NCI-H1105 treated with DMSO at 0.1 percent for 48 hours (cell line): Measurements from ENCODE around the gene ITIH4.

Experiments
- DNase-seq: peaks from one replicate; lab custom pipeline; 2025; lab: John Stamatoyannopoulos, UW

The ITIH4 gene

GRCh38 chr3:52831500-52832301 lies 1.2 kb upstream of the ITIH4 start:
- peak; percentile 26 for DNase-seq

DNA sequence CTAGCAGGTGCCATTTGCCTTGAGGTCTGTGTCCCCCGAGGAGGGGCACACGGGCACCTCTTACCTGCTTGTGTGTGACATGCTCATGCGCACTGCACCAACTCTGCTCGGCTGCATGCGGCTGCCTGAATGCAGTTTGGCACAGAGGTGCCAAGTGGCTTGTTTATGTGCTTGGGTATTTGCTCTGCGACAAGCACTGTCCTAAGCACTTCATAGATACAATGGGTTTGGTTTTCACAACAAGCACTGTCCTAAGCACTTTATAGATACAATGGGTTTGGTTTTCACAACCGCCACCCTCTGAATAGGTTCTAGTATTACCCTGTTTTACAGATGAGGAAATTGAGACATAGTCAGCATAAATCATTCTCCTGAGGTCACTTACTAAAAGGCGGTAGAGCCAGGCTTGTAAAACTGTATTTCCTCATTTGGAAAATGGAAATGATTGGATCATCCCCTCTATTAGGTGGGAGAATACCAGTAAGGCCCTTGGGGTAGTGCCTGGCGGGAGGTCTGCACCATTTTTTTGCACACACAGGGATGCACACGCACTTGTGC lies 487 bp downstream of the ITIH4 start:
- no peak for DNase-seq

DNA sequence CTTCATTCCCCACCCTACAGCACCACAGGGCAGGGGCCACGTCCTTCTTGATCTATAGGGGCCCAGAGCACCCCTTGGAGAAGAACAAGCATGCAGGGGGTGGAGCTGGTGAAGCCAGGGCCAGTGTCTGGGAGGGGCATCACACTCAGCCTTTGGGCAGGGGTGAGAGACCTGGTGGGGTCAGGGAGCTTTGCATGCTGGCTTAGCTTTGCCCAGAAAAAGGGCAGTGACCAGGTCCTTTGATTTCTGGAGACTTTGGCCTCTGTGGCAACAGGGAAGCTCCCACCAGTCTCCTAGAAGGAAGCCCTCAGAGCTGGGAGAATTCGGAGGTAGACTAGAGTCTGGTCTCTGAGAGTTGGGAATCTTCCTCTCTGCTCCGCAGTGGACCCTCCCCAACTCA lies 990 bp downstream of the ITIH4 start:
- no peak for DNase-seq

DNA sequence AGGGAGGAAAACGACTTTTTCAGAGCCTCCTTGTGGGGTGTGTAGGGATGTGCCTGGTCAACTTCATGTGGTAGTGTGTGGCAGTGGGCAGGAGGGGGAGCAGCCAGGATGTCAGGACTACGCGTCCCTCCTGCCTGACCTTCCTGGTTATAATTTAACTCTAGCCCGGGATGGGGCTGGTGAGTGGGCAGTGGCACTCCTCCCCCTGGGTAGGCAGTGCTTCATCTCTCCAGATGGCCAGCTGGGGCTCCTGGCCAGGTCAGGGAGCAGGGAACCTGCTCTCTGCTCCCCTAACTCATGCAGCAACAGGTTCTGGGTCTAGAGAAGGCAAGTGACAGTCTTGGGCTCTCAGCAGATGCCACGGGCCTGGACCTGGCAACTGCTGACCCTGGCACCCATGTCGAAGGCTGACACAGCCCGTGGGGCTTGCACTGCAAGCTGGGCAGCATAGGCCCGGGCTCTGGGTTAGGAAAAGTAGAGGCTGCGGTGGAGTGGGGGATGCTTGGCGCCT lies 2.6 kb downstream of the ITIH4 start:
- no peak for DNase-seq

DNA sequence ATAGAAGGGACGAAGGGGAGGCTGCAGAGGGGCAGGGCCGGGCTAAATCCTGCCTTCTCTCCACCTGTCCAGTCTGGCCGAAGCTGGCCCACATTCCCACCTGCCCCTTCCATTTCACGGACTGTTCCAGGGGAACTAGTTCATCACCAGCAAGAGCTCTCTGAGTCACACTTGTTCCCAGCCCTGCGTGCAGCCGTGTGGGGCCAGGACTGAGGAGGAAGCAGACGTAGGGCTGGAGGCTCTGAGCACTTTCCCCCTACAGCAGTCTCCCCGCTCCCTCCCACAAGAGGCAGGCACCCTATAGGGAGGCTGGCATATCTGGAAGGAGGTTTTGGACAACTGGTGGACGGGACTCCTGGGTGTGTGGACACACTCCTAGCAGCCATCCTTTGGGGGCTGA lies 3.0 kb downstream of the ITIH4 start:
- DNase-seq, result no peak

DNA sequence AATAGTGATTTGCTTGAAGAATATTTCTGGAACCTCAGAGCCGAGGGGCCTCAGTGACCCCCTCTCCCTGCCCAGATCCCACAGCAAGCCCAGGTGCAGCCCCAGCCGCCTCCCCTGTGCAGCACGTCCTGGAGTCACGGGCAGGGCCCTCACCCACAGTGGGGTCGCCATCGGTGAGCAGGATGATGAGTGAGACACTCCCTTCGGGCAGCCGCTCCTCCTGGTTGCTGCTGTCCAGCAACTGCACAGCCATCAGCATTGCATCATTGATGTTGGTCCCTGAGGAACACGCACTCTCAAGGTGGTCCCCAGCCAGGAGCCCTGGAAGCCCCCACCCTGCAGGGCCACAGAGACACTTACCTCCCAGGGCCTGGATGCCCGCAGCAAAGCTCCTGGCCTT lies 6.4 kb downstream of the ITIH4 start:
- DNase-seq, result no peak

- DNase-seq, result no peak
Observed at GRCh38 chr3:52822363-52822762, 8.1 kb downstream of the ITIH4 start.

DNA sequence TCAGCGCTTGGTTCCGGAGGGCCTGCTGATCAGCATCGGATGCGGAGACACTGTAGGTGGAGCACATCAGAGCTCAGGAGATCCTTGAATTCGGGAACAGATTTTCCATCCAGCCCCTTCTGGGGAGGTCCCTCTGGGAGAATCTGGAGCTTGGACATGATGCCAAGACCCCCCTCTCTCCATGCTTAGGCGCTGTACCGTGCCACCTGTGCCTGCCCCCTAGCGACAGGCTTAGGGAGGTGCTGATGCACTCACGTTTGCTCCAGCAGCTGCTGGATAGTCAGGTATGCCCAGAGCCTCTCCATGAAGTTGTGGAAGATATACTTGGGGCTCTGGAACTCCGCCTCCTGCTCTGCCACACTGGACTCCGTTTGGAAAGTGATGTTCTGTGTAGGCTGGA lies 9.7 kb downstream of the ITIH4 start:
- DNase-seq, result no peak

- no peak for DNase-seq
Observed at GRCh38 chr3:52819936-52820335, 10.5 kb downstream of the ITIH4 start.

DNA sequence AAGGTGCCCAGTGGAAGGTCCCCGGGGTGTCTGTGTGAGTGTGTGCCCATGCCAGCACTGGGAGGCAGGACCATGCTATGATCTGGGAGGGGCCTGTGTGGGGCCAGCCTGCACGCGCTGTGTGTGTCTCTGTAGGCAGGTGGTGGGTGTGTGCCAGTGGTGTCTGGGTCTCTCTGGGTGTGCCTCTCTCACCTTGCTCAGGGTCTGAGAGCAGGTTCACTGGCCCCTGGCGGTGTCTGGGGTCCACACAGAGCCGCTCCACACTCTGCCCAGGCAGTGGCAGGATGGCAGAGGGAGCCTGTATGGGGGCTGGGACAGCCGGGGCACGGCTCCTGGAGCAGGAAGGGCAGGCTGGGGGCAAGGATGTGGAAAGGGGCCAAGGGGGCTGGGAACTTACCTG lies 12.6 kb downstream of the ITIH4 start:
- no peak for DNase-seq

GRCh38 chr3:52817221-52817620 lies 13.3 kb downstream of the ITIH4 start:
- no peak for DNase-seq

- DNase-seq, result no peak
Observed at GRCh38 chr3:52816654-52817053, 13.8 kb downstream of the ITIH4 start.

GRCh38 chr3:52816199-52816598 lies 14.3 kb downstream of the ITIH4 start:
- no peak for DNase-seq

GRCh38 chr3:52813810-52814209 lies 16.7 kb downstream of the ITIH4 start:
- DNase-seq, result no peak

GRCh38 chr3:52811452-52812011 lies 18.9 kb downstream of the ITIH4 start:
- DNase-seq, result peak; percentile 1

- no peak for DNase-seq
Observed at GRCh38 chr3:52810923-52811322, 19.5 kb downstream of the ITIH4 start.

DNA sequence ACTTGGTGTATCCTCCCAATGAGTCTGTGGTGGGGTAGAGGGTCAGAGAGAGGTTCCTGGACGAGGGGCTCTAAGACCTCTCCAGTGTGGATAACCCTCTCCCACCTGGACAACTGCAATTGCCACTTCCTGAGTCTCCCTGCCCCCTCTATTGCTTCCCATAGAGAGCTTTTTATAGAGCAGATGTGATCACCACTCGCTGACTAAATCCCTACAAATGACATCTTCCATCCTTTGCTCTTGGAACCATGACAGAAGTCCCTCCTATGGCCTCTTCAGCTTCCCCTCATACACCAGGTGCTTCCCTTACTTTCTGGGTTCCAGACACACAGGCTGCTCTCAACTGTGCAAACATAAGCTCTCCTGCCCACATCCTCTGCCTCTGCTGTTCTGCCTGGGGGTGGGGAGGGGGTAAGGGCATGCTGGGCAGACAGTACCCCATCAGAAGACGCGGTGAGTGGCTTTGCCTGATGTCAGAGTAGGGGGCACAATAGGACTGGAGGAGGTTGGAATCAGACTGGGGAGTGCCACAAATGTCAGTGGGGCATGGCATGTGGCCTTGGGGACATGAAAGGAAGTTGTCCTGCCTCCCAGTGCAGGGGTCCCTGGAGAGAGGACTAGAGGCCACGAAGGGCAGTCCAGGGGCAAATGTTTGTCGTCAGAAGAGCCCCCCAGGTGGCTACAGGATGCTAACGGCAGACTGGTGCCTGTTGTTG lies 20.7 kb downstream of the ITIH4 start:
- no peak for DNase-seq

DNA sequence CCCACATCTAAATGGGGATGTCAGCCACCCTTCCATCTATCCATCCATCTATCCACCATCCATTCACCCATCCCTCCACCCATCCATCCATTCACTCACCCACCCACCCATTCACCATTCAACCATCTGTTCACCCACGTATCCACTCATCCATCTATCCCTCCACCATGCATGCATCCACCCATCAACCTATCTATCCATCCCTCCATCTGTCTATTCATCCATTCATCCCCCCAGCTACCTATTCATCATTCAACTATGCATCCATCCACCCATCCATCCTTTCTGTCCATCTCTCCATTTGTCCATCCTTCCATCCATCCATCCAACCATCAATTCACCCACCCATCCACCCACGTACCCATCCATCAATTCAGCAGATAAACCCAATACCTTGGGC lies 21.3 kb downstream of the ITIH4 start:
- DNase-seq, result no peak

DNA sequence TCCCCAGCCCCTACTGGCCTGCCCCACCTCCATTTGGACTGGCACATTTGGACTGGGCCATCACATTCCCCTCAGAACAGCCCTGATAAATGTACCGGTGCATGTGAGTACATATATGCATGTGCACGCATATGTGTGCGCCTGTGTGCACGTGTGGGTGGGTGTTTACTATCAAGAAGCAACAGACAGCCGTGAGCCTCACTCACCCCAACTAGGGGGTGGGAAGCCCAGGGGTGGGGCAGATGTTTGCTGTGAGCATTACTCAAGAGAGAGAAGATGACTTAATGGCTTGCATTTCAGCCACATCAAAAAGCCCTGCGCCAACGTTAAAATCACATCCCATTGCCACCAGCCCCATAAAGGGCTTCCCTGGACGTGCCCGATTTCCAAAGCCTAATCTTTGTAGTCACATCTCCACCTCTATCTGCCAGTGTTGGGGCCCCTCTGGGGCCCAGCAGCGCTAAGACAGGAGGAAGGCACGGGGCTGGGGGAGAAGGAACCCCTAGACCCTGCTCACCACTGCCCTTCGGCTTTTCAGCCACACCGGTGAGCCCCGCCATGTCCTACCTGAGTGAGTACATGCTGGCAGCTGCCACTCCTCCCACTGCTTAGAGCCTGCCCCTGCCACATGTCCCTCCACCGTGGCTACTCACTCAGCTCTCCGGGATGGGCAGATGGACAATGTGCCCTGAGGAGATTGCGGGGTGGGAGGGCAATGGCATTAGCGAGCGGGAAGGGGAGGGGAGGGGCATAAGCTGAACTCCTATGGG lies 25.0 kb downstream of the ITIH4 start:
- DNase-seq, result no peak

DNA sequence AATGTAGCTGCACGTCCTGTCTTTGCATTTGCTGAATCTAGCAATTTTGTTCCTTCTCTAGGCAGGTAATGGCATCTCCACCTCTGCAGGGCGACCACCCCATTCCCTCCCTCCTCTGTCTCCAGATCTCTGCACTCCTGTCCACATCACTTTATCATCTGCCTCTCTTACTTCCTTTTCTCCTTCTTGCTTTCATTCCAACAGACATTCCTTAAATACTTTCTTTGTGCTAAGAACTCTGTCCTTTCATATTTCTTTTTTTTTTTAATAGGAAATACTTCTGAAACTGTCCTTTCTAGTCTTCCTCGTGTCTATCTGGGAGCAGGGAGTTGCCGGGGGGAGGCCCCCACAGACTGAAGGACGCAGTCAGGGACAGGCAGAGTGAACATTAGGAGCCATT lies 28.6 kb downstream of the ITIH4 start:
- DNase-seq, result no peak

- no peak for DNase-seq
Observed at GRCh38 chr3:52800079-52800478, 30.4 kb downstream of the ITIH4 start.

DNA sequence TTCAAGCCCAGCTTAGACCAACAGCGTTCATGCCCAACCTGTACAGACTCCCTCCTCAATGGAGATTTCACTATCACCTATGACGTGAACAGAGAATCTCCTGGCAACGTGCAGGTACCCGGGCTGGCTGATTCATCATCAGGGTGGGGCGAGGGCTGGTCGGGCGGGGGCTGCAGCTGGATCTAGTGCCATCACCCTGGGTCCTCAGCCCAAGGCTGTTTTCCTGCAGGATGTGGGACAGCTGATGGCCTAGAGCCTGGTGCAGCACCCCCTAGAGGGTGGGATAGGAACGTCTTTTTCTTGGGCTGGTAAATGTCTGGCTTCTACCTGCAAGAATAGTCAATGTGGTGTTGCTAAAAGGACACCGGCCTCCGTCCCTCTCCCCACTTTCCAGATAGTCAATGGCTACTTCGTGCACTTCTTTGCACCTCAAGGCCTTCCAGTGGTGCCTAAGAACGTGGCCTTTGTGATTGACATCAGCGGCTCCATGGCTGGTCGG lies 31.4 kb downstream of the ITIH4 start:
- no peak for DNase-seq
